T-helper 2 cell treated with Interferon-gamma antibody and Interleukin-4, amounts not matched to agents 5 μg/mL and 100 μg/mL, for 36 hours (primary cell): ENCODE results near the gene MED20.

Source experiments
- DNase-seq: peaks from one replicate; pipeline ENCODE4 v3.0.0; 2021; ENCODE audit warnings: low spot score
- H3K27ac Mint-ChIP-seq: one replicate; pipeline ENCODE4 v1.8.0; 2021; ENCODE audit warnings: mild to moderate bottlenecking, mixed read lengths
- H3K27me3 Mint-ChIP-seq: one replicate; pipeline ENCODE4 v1.8.0; 2021; ENCODE audit warnings: low read depth, mixed read lengths
- H3K36me3 Mint-ChIP-seq: one replicate; pipeline ENCODE4 v1.8.0; 2021; ENCODE audit warnings: low read depth, mixed read lengths
- H3K4me1 Mint-ChIP-seq: one replicate; pipeline ENCODE4 v1.8.0; 2021; ENCODE audit warnings: low read depth, mixed read lengths
- H3K4me3 Mint-ChIP-seq: one replicate; pipeline ENCODE4 v1.8.0; 2022; ENCODE audit warnings: mild to moderate bottlenecking, moderate library complexity, mixed read lengths
- H3K9me3 Mint-ChIP-seq: one replicate; pipeline ENCODE4 v1.8.0; 2021; ENCODE audit warnings: mixed read lengths

The MED20 gene

DNA sequence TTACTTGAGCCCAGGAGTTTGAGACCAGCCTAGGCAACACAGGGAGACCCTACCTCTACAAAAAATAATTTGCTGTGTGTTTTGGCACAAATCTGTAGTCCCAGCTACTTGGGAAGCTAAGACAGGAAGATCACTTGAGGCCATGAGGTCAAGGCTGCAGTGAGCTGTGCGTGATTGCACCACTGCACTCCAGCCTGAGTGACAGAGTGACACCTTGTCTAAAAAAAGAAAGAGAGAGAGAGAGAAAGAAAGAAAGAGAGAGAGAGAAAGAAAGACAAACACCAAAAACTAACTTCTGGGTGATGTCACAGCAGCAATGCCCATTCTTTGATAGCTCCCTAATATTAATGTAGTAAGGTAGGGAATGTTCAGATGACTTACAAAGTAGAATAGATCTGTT is 46.2 kb downstream of the MED20 start:
- Mint-ChIP-seq H3K4me1 (peaks cover 1% of the 10 kb centered on the region), H3K27me3 (no peaks in the 10 kb centered on the region), H3K27ac (no peak overlapping the region)

DNA sequence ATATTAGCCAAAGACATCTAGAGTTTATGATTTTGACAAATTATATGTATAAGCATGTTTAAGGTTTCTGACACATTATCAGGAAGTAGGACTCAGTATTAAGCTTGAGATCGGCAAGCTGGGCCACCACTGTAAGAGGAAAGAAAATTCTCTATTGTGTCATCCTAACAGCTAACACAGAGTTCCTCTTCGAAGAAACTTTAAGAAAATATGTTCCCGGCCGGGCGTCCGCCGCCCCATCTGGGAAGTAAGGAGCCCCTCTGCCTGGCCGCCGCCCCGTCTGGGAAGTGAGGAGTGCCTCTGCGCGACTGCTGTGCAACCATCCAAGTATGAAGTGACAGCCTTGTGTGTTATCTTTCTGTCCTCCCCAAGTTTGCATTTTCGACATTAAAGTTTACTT is 48.8 kb downstream of the MED20 start:
- DNase-seq = no peak
- Mint-ChIP-seq H3K27ac (no peak overlapping the region), H3K27me3 (no peaks in the 10 kb centered on the region), H3K36me3 (peaks cover 1% of the 10 kb centered on the region), H3K9me3 (no peaks in the 10 kb centered on the region), H3K4me1 (peaks cover 1% of the 10 kb centered on the region), H3K4me3 (no peak overlapping the region)

More for the DNA sequence above, 46.2 kb downstream of the MED20 start:
- no peak overlapping the region for H3K4me3 Mint-ChIP-seq
- DNase-seq = no peak
- no peaks in the 10 kb centered on the region for H3K9me3 Mint-ChIP-seq
- H3K36me3 Mint-ChIP-seq = peaks cover 1% of the 10 kb centered on the region

DNA sequence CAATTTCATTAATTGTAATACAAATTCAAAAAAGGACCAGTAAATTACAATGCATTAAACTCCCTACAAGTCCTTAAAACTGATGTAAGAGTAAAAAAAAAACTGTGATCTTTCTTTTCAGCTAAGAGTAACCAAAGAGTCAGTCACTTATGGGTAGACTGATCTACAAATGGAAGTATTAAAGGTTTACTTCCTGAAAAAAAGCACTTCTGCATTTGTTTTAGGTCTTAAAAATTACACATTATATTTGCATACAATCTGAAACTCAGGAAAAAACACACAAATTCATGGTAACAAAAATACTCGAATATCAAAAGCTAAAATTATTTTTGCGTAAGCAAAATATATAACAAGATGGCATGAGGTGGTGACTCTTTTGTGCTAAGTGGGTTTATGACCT is 49.2 kb downstream of the MED20 start:
- H3K27me3 Mint-ChIP-seq = no peaks in the 10 kb centered on the region
- no peak for DNase-seq
- H3K4me3 Mint-ChIP-seq = no peak overlapping the region
- no peaks in the 10 kb centered on the region for H3K9me3 Mint-ChIP-seq
- H3K27ac Mint-ChIP-seq = no peak overlapping the region
- H3K4me1 Mint-ChIP-seq = peaks cover 1% of the 10 kb centered on the region
- peaks cover 1% of the 10 kb centered on the region for H3K36me3 Mint-ChIP-seq

DNA sequence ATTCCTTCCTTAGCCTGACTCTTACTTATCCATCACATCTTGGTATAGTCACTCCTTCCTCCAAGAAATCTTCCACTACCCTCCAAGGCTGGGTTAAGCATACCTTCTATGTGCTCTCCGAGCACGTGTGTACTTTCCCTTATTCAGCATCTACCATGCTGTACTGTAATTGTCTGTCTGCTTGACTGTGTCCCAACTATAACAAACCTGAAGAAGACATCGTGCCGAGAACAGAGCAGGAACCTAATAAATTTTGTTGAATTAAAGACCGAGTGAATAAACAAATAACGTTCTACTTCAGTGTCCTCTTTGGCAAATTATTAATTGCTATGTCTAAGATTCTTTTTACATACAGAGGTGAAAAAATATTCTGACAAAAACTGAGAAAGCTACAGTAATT is 61.6 kb downstream of the MED20 start:
- Mint-ChIP-seq H3K36me3 (no peaks in the 10 kb centered on the region), H3K27me3 (no peaks in the 10 kb centered on the region), H3K9me3 (no peaks in the 10 kb centered on the region), H3K27ac (no peak overlapping the region), H3K4me3 (no peak overlapping the region), H3K4me1 (no peaks in the 10 kb centered on the region)
- no peak for DNase-seq

DNA sequence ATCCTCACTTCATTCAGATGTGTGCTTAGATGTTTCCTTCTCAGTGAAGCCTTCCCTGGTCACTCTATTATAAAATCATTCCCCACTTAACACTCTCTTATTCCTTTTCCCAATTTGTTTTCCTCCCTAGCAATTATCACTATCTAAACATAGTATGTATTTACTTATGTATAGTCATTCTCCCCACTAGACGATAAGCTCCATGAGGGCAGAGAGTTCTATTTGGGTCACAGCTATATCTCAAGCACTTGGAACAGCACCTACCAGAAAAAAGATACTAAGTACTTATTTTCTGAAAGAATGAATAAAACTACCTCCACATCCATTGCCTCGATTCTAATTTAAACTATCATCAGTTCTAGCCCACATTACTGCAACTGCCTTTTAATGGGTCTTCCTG is 62.2 kb downstream of the MED20 start:
- Mint-ChIP-seq H3K4me1 (no peaks in the 10 kb centered on the region), H3K27me3 (no peaks in the 10 kb centered on the region), H3K4me3 (no peak overlapping the region), H3K36me3 (no peaks in the 10 kb centered on the region), H3K9me3 (no peaks in the 10 kb centered on the region), H3K27ac (no peak overlapping the region)
- DNase-seq = no peak
